ENCODE measurements around the gene PTN. TPM values are rescaled to one million over a fixed set of nuclear protein-coding genes. Genes with fewer than 3 reads are reported as not detected.
A peak's percentile ranks its signal among the peaks of the same experiment; 100 is the strongest.

PTN gene
- total RNA-seq, 1 experiment from 2014 or later: 7.0 TPM

DNA sequence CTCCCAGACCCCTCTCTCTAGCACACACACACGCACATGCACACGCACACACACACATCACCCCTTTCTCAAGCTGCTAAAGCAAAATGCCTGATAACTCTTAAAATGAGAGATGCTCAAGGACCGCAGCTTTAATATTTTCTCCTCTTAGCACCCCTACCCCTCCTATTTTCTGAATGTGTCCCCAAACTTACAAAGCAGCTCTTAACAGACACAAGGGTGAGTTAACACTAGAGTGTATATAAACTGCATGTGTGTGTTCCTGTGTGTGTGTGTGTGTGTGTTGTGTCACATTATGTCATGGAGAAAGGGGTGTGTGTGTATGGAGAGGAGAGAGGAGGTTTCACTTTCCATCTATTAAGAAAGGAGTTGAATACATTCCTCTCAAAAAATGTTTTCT, 1.3 kb downstream of the PTN start:
- intact Hi-C loops (cut with micrococcal nuclease; ENCODE audit: unreplicated experiment): loop anchor here (5.0 kb wide), 1 partner anchor 250 kb away; no protein-coding TSS in a partner anchor
- H3K4me1 ChIP-seq (replicated peaks; ENCODE audit: insufficient read depth): no peaks in the 10 kb centered on the region
- no peaks in the 10 kb centered on the region for H3K36me3 ChIP-seq (ENCODE audit: low read depth)
- H3K27me3 ChIP-seq (ENCODE audit: insufficient read depth, low read depth): peaks cover 19% of the 10 kb centered on the region; the same call in 1 of the 2 replicates
- no peak overlapping the region for H3K4me2 ChIP-seq
- H2AFZ ChIP-seq: no peak overlapping the region
- H4K20me1 ChIP-seq (ENCODE audit: insufficient read depth): no peaks in the 10 kb centered on the region
- no peak for DNase-seq
- no peaks in the 10 kb centered on the region for H3K9me2 ChIP-seq (ENCODE audit: insufficient read depth)
- TF ChIP-seq, protein P1, sequence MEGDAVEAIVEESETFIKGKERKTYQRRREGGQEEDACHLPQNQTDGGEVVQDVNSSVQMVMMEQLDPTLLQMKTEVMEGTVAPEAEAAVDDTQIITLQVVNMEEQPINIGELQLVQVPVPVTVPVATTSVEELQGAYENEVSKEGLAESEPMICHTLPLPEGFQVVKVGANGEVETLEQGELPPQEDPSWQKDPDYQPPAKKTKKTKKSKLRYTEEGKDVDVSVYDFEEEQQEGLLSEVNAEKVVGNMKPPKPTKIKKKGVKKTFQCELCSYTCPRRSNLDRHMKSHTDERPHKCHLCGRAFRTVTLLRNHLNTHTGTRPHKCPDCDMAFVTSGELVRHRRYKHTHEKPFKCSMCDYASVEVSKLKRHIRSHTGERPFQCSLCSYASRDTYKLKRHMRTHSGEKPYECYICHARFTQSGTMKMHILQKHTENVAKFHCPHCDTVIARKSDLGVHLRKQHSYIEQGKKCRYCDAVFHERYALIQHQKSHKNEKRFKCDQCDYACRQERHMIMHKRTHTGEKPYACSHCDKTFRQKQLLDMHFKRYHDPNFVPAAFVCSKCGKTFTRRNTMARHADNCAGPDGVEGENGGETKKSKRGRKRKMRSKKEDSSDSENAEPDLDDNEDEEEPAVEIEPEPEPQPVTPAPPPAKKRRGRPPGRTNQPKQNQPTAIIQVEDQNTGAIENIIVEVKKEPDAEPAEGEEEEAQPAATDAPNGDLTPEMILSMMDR (conservative IDR thresholded peaks at IDR 0.05): no peak
- no peak for TF ChIP-seq EZH2 (IDR thresholded peaks at IDR 0.05; ENCODE audit: low read depth)
- POLR2A ChIA-PET (ENCODE audit: unreplicated experiment): no interaction called here
- H3K79me2 ChIP-seq (ENCODE audit: low read depth): no peaks in the 10 kb centered on the region
- H3K4me3 ChIP-seq: no peak overlapping the region
- H3K27ac ChIP-seq: no peak overlapping the region
- H3K9me3 ChIP-seq (ENCODE audit: insufficient read depth, low read depth): no peaks in the 10 kb centered on the region
- H3F3A ChIP-seq (ENCODE audit: insufficient read depth, low read depth): no peaks in the 10 kb centered on the region
- no TSS peak for BruUV-seq (replicated peaks)
- CTCF ChIA-PET: no interaction called here

DNA sequence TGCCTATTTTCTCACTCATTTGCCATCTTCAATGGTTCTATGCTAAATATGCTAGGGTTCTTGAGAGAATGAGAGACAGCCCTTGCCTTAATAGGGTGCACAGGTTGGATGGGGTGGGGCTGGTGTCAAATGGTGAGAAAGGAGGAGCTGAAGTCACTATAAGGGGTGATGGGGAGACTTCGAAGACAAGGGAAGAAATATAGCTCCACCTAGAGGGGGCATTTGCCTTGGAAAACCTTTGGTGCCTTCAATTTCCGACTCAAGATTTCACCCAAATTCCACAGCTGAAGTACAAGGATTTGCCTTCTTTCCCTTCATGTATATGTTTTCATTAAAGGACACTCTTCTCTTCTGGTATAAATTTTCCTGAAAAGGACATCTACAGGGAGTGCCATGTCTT, 5.6 kb downstream of the PTN start:
- Histone ChIP-seq H3K4me1 (replicated peaks; ENCODE audit: insufficient read depth) (no peaks in the 10 kb centered on the region), H3K27ac (no peak overlapping the region), H3K36me3 (ENCODE audit: low read depth) (no peaks in the 10 kb centered on the region), H2AFZ (no peak overlapping the region), H3K79me2 (ENCODE audit: low read depth) (no peaks in the 10 kb centered on the region), H3K9me2 (ENCODE audit: insufficient read depth) (no peaks in the 10 kb centered on the region), H3K4me3 (no peak overlapping the region), H3K27me3 (ENCODE audit: insufficient read depth, low read depth) (peaks cover 5% of the 10 kb centered on the region; the same call in 1 of the 2 replicates), H4K20me1 (ENCODE audit: insufficient read depth) (no peaks in the 10 kb centered on the region), H3K9me3 (ENCODE audit: insufficient read depth, low read depth) (no peaks in the 10 kb centered on the region), H3K4me2 (no peak overlapping the region), H3F3A (ENCODE audit: insufficient read depth, low read depth) (no peaks in the 10 kb centered on the region)
- intact Hi-C loops (cut with micrococcal nuclease; ENCODE audit: unreplicated experiment): no loop called here
- DNase-seq: no peak
- TF ChIP-seq EZH2 (IDR thresholded peaks at IDR 0.05; ENCODE audit: low read depth): no peak
- TF ChIP-seq, protein P1 (conservative IDR thresholded peaks at IDR 0.05): peak; percentile 34; the same call in 1 of the 2 replicates
- no TSS peak for BruUV-seq (replicated peaks)
- ChIA-PET CTCF (no interaction called here), POLR2A (ENCODE audit: unreplicated experiment) (no interaction called here)

DNA sequence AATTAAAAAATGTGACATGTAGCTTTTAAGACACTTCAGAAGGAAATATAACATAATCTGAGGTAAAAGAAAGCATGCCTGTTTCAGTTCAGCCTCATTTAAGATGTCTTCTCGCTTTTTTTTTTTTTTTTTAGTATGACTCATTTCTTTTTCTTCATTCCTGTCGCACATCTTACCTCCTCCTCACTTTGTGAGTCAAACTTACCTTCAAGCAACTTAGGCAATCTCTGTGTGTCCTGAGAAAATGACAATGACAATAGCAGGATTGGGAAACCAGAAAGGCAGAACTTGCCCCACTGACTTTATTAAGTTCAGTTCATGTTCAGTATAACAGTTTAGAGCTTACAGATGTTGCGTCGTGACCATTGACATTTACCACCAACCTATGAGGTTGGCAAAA, 7.7 kb downstream of the PTN start:
- Histone ChIP-seq H2AFZ (no peak overlapping the region), H3F3A (ENCODE audit: insufficient read depth, low read depth) (no peaks in the 10 kb centered on the region), H3K9me2 (ENCODE audit: insufficient read depth) (no peaks in the 10 kb centered on the region), H3K4me3 (no peak overlapping the region), H3K4me1 (replicated peaks; ENCODE audit: insufficient read depth) (no peaks in the 10 kb centered on the region), H3K4me2 (no peak overlapping the region), H3K27me3 (ENCODE audit: insufficient read depth, low read depth) (no peaks in the 10 kb centered on the region), H3K27ac (no peak overlapping the region), H3K9me3 (ENCODE audit: insufficient read depth, low read depth) (no peaks in the 10 kb centered on the region), H3K79me2 (ENCODE audit: low read depth) (no peaks in the 10 kb centered on the region), H3K36me3 (ENCODE audit: low read depth) (no peaks in the 10 kb centered on the region), H4K20me1 (ENCODE audit: insufficient read depth) (no peaks in the 10 kb centered on the region)
- intact Hi-C loops (cut with micrococcal nuclease; ENCODE audit: unreplicated experiment): no loop called here
- DNase-seq: peak in 1 of 2 experiments; percentile 8
- no peak for TF ChIP-seq EZH2 (IDR thresholded peaks at IDR 0.05; ENCODE audit: low read depth)
- TF ChIP-seq, protein P1 (conservative IDR thresholded peaks at IDR 0.05): no peak
- POLR2A ChIA-PET (ENCODE audit: unreplicated experiment): no interaction called here
- BruUV-seq (replicated peaks): no TSS peak
- CTCF ChIA-PET: no interaction called here
